BE2C (cell line): ENCODE results near the gene VSIG8.

ENCODE experiments used
- DNase-seq: peaks from one replicate; pipeline ENCODE4 v3.0.0-alpha.2; 2020
- H3K27me3 ChIP-seq: fragments of 250-450 bp; sonication (Bioruptor Pico); 2 replicates; pipeline ENCODE4 v1.5.1; 2020; ENCODE audit warnings: mild to moderate bottlenecking
- H3K36me3 ChIP-seq: fragments of 250-450 bp; sonication (Bioruptor Pico); 2 replicates; pipeline ENCODE4 v1.5.1; 2020; ENCODE audit warnings: mild to moderate bottlenecking
- H3K4me1 ChIP-seq: fragments of 250-450 bp; sonication (Bioruptor Pico); 2 replicates; pipeline ENCODE4 v1.5.1; 2020
- H3K4me3 ChIP-seq: 2 replicates; pipeline ENCODE4 v1.5.1; 2011; ENCODE audit warnings: low read depth, low read length
- H3K9me3 ChIP-seq: fragments of 250-450 bp; sonication (Bioruptor Pico); 2 replicates; pipeline ENCODE4 v1.5.1; 2020
- TF ChIP-seq, protein P1 (sequence below): IDR thresholded peaks from 2 replicates; pipeline ENCODE4 v1.5.1; 2012; ENCODE audit warnings: mild to moderate bottlenecking, low read depth, low read length

Gene VSIG8

DNA sequence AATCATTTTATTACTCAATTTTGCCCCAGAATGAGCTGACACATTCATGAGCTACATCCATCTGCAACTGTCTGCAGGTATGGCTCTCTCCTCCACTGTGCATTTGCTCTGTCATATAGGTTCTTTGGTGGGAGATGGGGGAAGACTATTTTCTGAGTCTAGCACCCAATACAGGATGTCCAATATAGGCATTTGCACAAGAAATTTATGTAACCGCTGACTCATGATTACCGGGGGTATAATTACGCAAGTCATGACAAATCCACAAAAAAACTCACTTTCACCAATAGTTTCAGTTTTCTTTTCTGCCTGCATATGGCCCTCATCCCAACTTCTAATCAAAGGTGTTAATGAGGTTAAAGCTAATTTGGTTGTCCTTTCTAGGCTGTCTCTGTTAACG, 17.5 kb upstream of the VSIG8 start:
- H3K4me3 ChIP-seq, result no peak overlapping the region

DNA sequence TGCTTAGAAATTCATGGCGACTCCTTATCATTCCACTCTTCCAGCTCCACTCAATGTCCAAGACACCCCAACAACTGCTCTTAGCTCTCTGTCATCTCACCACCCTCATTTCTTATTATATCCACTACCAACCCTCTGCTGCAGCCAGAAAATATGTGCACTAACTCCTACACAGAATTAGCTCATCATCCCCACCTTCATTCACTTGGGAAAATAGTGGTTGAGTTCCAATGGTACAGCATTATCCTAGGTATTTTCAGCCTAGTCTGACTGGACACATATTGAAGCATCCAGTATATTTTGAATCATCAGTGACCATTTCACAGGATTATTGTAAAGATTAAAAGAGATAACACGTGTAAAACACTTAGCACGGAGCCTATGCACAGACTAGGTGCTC, 16.7 kb upstream of the VSIG8 start:
- Histone ChIP-seq H3K9me3 (no peaks in the 10 kb centered on the region), H3K36me3 (no peaks in the 10 kb centered on the region), H3K4me1 (peaks cover 36% of the 10 kb centered on the region), H3K4me3 (no peak overlapping the region), H3K27me3 (no peaks in the 10 kb centered on the region)
- no peak for DNase-seq
- TF ChIP-seq, protein P1, sequence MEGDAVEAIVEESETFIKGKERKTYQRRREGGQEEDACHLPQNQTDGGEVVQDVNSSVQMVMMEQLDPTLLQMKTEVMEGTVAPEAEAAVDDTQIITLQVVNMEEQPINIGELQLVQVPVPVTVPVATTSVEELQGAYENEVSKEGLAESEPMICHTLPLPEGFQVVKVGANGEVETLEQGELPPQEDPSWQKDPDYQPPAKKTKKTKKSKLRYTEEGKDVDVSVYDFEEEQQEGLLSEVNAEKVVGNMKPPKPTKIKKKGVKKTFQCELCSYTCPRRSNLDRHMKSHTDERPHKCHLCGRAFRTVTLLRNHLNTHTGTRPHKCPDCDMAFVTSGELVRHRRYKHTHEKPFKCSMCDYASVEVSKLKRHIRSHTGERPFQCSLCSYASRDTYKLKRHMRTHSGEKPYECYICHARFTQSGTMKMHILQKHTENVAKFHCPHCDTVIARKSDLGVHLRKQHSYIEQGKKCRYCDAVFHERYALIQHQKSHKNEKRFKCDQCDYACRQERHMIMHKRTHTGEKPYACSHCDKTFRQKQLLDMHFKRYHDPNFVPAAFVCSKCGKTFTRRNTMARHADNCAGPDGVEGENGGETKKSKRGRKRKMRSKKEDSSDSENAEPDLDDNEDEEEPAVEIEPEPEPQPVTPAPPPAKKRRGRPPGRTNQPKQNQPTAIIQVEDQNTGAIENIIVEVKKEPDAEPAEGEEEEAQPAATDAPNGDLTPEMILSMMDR, result no peak

More for the DNA sequence above, 17.5 kb upstream of the VSIG8 start:
- Histone ChIP-seq H3K36me3 (no peaks in the 10 kb centered on the region), H3K27me3 (no peaks in the 10 kb centered on the region), H3K9me3 (no peaks in the 10 kb centered on the region), H3K4me1 (peaks cover 32% of the 10 kb centered on the region)
- TF ChIP-seq, protein P1, result no peak
- no peak for DNase-seq

DNA sequence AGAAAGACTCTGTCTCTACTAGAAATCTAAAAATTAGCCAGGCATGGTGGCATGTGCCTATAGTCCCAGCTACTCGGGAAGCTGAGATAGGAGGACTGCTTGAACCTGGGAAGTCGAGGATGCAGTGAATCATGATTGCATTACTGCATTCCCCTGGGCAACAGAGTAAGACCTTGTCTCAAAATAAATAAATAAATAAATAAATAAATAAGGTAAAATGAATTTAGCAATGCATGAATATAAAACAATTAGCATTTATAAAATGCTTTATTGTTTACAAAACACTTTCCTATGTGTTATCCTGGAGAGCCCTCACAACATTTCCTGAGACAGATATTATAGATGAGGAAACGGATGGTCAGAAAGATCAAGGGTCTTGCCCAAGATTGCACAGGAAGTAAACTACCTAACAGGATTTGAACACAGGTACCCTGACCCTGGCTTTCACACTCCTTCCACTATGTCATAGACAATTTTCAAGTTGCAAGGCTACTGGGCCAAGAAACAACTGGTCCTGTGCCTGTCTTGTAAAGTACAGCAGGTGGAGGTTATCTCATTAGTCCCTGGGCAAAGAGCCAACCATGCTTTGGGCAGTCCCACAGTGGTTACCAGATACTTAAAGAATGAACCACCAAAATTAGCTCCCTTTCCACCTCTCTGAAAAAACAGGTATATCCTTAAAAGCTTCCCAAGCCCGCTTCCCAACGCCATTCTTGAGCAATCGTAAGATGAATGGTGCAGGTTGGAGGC, 15.4 kb upstream of the VSIG8 start:
- DNase-seq, result no peak
- Histone ChIP-seq H3K4me3 (no peak overlapping the region), H3K27me3 (no peaks in the 10 kb centered on the region), H3K36me3 (no peaks in the 10 kb centered on the region), H3K4me1 (peaks cover 36% of the 10 kb centered on the region), H3K9me3 (no peaks in the 10 kb centered on the region)
- TF ChIP-seq, protein P1, result no peak

DNA sequence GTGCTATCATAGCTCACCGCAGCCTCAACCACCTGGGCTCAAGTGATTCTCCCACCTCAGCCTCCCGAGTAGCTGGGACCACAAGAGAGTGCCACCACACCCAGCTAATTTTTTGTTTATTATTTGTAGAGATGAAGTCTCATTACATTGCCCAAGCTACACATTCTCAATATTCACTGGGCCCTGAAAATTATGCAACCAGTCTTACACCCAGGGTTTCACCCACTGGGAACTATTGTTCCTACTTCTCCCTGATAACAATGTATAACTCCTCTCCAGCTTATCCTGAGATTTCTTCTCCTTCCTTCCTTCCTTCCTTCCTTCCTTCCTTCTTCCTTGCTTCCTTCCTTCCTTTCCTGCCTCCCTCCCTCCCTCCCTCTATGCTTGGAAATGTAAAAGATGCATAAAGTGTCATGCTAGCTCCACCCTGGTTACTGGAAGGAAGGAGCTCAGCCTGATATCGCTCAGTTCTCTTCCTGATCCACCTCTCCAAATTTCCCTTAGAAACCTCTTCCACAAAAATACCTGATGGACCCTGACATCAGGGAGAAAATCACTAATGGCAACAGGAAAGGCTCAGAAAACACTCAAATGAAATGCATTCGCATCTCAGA, 11.2 kb upstream of the VSIG8 start:
- no peak overlapping the region for H3K4me3 ChIP-seq
- DNase-seq, result no peak
- TF ChIP-seq, protein P1, result no peak
- H3K27me3 ChIP-seq, result no peaks in the 10 kb centered on the region
- H3K4me1 ChIP-seq, result peaks cover 15% of the 10 kb centered on the region
- H3K36me3 ChIP-seq, result no peaks in the 10 kb centered on the region
- H3K9me3 ChIP-seq, result no peaks in the 10 kb centered on the region

DNA sequence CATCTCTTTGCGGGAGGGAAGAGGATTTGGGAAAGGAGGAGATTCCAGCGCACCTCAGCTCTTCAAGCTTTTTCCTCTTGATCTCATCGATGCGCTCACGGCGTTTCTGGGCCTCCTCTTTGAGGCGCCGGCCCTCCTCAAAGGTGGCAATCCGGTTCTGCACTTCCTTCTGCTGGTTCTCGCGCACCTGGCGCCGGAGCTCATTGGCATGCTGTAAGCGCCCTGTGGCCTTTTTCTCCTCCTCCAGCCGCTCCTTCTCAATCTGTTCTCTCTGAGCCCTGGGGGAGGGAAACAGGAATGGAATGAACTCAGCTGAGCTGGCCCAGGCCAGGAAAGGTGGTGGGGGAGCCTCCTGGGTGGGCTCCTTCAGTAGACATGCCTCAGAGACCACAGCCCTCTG, 10.4 kb upstream of the VSIG8 start:
- TF ChIP-seq, protein P1, result no peak
- Histone ChIP-seq H3K4me3 (no peak overlapping the region), H3K9me3 (no peaks in the 10 kb centered on the region), H3K36me3 (no peaks in the 10 kb centered on the region), H3K27me3 (no peaks in the 10 kb centered on the region), H3K4me1 (peaks cover 17% of the 10 kb centered on the region)
- DNase-seq, result no peak

DNA sequence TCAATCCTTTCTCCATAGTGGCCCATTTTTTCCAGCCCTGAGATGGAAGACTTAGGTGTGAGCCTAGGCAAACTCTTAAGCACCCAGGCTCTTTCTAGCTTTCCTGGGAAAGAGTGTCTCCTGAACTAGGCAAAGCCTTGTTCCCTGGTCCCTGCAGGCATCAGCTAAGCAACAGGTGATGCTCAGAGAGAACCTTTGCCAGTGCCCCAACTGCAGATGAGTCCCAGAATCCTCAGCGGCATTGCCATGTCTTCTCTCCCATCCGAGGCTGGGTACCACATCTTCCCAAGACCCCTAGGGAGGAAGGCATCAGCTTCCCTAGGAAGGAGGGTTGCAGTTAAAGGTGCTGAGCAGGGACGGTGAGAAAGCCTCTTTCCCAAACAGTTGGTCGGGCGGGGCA, 8.2 kb upstream of the VSIG8 start:
- Histone ChIP-seq H3K4me3 (no peak overlapping the region), H3K27me3 (no peaks in the 10 kb centered on the region), H3K36me3 (no peaks in the 10 kb centered on the region), H3K9me3 (no peaks in the 10 kb centered on the region), H3K4me1 (peaks cover 34% of the 10 kb centered on the region)
- TF ChIP-seq, protein P1, result no peak
- no peak for DNase-seq
